Glutamatergic neuron (in vitro differentiated cells): ENCODE data around the gene LOXL3. TPM values are rescaled to one million over a fixed set of nuclear protein-coding genes. Genes with fewer than 3 reads are reported as not detected.

Experiments
- DNase-seq: peaks from one replicate; pipeline ENCODE4 v3.0.0; 2022
- H3K27ac Mint-ChIP-seq: one replicate; pipeline ENCODE4 v1.8.0; 2020; ENCODE audit warnings: mild to moderate bottlenecking, mixed read lengths, inconsistent platforms; ENCODE audit not compliant: unreplicated experiment
- H3K27me3 Mint-ChIP-seq: one replicate; pipeline ENCODE4 v1.8.0; 2020; ENCODE audit warnings: mild to moderate bottlenecking, moderate library complexity, mixed read lengths, inconsistent platforms; ENCODE audit not compliant: unreplicated experiment
- H3K36me3 Mint-ChIP-seq: one replicate; pipeline ENCODE4 v1.8.0; 2020; ENCODE audit warnings: mild to moderate bottlenecking, mixed read lengths, inconsistent platforms; ENCODE audit not compliant: unreplicated experiment
- H3K4me1 Mint-ChIP-seq: one replicate; pipeline ENCODE4 v1.8.0; 2020; ENCODE audit warnings: mild to moderate bottlenecking, low read depth, mixed read lengths, inconsistent platforms; ENCODE audit not compliant: unreplicated experiment
- H3K4me3 Mint-ChIP-seq: one replicate; pipeline ENCODE4 v1.8.0; 2020; ENCODE audit warnings: mild to moderate bottlenecking, mixed read lengths, inconsistent platforms; ENCODE audit not compliant: unreplicated experiment
- H3K9me3 Mint-ChIP-seq: one replicate; pipeline ENCODE4 v1.8.0; 2020; ENCODE audit warnings: mild to moderate bottlenecking, moderate library complexity, mixed read lengths, inconsistent platforms; ENCODE audit not compliant: unreplicated experiment
- total RNA-seq: library from RNA; stranded (reverse); fragmentation: NEBNext Ultra II Directional; extraction: Animal tissue kit (Norgen Biotek cat#: 25700); gene quantifications from one replicate; pipeline ENCODE4 v1.2.1, GENCODE V29; 2021; ENCODE audit not compliant: unreplicated experiment
- TF ChIP-seq, protein P1 (sequence below): fragments of 200-600 bp; sonication (generic); IDR thresholded peaks from one replicate; pipeline ENCODE4 v1.5.0; 2021; ENCODE audit not compliant: partially characterized antibody, unreplicated experiment

Gene LOXL3
- total RNA-seq, 1 donor from 2014 or later = 64.2 TPM

DNA sequence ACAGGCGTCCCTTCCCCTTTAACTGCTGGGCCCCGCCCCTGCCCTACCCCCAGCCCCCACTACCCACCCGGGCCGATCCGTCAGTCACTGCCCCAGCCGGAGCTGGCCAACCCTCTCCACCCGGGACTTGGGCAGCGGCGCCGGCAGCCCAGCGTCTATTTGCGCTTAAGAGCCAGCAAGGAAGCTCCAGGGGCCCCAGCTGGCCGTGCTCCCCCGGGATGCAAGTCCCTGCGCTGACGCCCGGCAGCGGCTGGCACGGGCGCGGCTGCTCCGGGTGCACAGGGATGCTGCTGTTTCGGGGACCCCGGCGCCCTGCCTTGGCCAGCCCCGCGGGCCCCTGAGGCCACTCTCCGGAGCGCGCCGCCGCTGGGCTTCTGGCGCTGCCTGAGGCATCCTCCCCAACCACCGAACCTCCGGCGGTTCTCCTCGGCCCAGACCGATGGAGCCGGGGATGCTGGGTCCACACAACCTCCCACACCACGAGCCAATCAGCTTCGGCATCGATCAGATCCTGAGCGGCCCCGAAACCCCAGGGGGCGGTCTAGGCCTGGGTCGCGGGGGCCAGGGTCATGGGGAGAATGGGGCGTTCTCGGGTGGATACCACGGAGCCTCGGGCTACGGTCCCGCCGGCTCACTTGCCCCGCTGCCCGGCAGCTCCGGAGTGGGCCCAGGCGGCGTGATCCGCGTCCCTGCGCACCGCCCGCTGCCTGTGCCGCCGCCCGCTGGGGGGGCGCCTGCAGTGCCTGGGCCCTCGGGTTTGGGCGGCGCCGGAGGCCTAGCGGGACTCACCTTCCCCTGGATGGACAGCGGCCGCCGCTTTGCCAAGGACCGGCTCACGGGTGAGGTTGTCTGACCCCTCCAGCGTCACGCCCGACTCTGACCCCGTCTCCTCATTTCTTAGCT is 39.1 kb downstream of the LOXL3 start, which contains the start of gene TLX2:
Gene TLX2, plus strand, starts transcription at position 83 of the 903 bp plus-strand sequence. Its CDS starts 357 bp downstream, at position 440.
- peaks cover 8% of the 10 kb centered on the region for H3K36me3 Mint-ChIP-seq
- peaks cover 15% of the 10 kb centered on the region for H3K9me3 Mint-ChIP-seq
- peaks cover 27% of the 10 kb centered on the region for H3K27me3 Mint-ChIP-seq

DNA sequence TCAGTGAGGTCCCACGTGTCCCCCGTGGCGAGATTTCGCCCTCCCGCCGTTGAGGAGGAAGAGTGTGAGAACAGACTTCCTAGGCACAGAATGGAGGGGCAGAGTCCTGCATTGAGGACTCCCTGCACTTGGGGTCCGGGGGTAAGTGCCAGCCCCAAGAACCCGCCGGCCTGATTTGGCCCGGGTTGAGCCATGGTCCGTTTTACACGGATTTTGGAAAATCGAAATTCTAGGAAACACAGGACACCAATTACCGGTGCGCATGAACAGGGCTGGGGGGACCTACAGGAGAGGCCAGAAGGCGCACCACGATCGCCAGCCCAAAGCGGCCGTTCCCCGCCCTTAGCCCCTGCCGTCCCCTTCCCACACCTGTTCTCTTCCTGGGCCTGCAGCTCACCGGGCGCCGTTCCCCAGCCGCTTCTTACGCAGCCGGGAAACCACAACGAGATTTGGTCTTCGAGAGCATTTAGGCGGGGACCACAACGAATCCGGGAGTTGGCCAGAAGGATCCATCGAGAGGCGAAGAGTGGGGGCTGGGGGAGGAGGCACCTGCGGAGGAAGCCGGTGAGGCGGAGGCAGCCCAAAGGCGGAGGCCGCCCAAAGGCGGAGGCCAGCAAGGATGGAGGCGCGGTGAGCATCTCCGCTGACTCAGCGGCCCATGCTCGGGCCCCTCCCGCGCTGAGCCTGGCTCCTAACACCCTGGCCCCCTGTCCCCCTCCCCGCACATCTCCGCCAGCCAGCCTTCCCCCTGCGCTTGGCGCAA is 40.0 kb downstream of the LOXL3 start:
- Mint-ChIP-seq H3K27me3 (peaks cover 28% of the 10 kb centered on the region), H3K9me3 (peaks cover 18% of the 10 kb centered on the region), H3K27ac (no peak overlapping the region), H3K4me3 (peak overlapping the region; percentile 78), H3K4me1 (peaks cover 7% of the 10 kb centered on the region), H3K36me3 (peaks cover 8% of the 10 kb centered on the region)
- DNase-seq = peak; percentile 34
- TF ChIP-seq, protein P1, sequence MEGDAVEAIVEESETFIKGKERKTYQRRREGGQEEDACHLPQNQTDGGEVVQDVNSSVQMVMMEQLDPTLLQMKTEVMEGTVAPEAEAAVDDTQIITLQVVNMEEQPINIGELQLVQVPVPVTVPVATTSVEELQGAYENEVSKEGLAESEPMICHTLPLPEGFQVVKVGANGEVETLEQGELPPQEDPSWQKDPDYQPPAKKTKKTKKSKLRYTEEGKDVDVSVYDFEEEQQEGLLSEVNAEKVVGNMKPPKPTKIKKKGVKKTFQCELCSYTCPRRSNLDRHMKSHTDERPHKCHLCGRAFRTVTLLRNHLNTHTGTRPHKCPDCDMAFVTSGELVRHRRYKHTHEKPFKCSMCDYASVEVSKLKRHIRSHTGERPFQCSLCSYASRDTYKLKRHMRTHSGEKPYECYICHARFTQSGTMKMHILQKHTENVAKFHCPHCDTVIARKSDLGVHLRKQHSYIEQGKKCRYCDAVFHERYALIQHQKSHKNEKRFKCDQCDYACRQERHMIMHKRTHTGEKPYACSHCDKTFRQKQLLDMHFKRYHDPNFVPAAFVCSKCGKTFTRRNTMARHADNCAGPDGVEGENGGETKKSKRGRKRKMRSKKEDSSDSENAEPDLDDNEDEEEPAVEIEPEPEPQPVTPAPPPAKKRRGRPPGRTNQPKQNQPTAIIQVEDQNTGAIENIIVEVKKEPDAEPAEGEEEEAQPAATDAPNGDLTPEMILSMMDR = no peak

More for the DNA sequence above, 39.1 kb downstream of the LOXL3 start, which contains the start of gene TLX2:
- Mint-ChIP-seq H3K4me1 (peaks cover 6% of the 10 kb centered on the region), H3K27ac (no peak within 1 kb of the TSS), H3K4me3 (peak within 1 kb of the TSS; percentile 78)
- TF ChIP-seq, protein P1 = no peak
- DNase-seq = peak; percentile 65

DNA sequence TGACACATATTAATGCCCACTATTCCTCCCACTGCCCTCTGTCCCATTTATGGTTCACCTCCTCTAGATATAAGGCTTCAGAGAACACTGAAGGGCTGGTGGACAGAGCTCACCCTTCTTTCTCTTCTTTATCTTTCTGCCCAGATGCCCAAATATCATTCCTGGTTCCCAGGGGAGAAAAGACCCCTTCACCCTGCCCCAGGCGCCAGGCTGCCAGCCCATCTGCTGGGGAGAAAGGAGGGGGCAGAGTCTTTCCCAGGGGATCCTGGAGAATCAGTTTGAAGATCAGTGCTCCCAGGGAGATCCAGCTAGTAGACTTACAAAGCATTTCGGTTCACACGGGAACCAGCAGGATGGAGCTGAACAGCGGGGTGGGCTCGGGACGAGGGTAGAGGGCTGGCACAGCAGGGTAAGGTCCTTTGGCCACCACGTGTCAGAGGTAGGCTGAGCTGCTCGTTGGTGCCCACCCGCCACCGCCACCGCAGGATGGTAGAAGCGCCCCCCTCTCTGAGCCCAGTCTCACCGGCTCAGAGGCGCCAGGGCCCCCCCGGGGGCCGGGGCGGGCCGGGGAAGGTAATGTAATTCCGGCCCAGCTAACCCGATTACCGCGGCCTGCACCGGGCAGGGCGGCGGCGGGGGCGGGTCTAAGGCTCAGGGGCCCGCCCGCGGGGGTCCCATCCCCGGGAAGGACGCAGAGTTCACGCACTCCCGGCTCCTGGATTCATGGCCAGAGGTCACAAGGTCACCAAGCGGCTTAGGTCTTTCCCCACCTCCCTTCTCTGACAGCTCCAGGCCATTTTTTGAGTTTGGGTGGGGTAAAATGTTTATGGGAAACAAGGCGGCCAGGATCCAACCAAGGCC is 40.8 kb downstream of the LOXL3 start:
- Mint-ChIP-seq H3K9me3 (peaks cover 25% of the 10 kb centered on the region), H3K27ac (peak overlapping the region; percentile 52), H3K4me3 (peak overlapping the region; percentile 78), H3K27me3 (peaks cover 29% of the 10 kb centered on the region), H3K36me3 (peaks cover 8% of the 10 kb centered on the region), H3K4me1 (peaks cover 15% of the 10 kb centered on the region)
- TF ChIP-seq, protein P1 = no peak
- peak; percentile 42 for DNase-seq

DNA sequence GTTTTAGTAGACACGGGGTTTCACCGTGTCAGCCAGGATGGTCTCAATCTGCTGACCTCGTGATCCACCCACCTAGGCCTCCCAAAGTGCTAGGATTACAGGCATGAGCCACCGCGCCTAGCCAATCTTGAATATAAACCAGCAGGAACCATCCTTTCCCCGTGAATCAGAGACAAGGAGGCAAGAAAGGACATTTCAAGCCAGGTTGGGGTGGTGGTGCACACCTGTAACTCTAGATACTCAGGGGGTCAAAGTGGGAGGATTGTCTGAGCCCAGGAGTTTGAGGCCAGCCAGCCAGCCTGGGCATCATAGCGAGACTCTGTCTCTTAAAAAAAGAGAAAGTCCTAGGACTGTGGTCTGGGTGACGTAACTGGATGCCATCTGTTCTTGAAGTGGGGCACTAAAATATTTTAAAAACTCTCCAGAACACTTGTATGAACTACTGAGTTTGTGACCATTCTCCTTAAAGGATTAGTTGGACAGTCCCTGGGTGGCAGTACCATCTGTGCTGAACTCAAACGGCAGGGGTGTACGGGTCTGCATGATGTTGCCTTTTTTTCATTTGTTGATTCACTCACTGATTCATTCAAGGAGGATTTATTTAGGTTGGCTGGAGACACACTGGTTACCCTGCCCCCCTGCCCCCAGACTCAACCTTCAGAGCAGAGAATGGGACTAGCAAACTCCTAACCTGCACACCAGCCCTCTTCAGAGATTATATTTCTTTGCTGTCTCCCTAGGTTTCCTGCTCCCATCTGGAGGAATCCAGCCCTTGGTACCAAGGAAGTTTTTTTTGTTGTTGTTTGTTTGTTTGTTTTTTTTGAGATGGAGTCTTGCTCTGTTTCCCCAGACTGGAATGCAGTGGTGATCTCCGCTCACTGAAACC is 42.4 kb downstream of the LOXL3 start:
- peak overlapping the region; percentile 52 for H3K27ac Mint-ChIP-seq
- TF ChIP-seq, protein P1 = no peak
- H3K36me3 Mint-ChIP-seq = peaks cover under 1% of the 10 kb centered on the region
- peaks cover 29% of the 10 kb centered on the region for H3K27me3 Mint-ChIP-seq
- peaks cover 32% of the 10 kb centered on the region for H3K9me3 Mint-ChIP-seq
- no peak for DNase-seq
- peaks cover 20% of the 10 kb centered on the region for H3K4me1 Mint-ChIP-seq
- H3K4me3 Mint-ChIP-seq = no peak overlapping the region
